ENCODE measurements around the gene C3orf22.
"Not testable (repeated sequence)": the region's sequence is repeated elsewhere in the genome, so short reads cannot be mapped to it uniquely, and the experiment has no call there.

Gene C3orf22

GRCh38 chr3:126536126-126536525 lies 22.6 kb downstream of the C3orf22 start:
- H3K27ac ChIP-seq (ENCODE audit: low read length, poor library complexity, severe bottlenecking) = no peak overlapping the region
- H3K4ac ChIP-seq (ENCODE audit: low read depth in 1 of 2, low read length in 2 of 2) = no peak overlapping the region
- H3K23ac ChIP-seq (ENCODE audit: low read length in 2 of 2) = no peak overlapping the region
- no peak overlapping the region for H2BK5ac ChIP-seq (ENCODE audit: low read depth, low read length, poor library complexity, severe bottlenecking)
- no peak overlapping the region for H3K4me3 ChIP-seq (ENCODE audit: insufficient read depth in 1 of 2, low read depth in 1 of 2, low read length in 2 of 2)
- H3K36me3 ChIP-seq (ENCODE audit: control insufficient read depth in 1 of 2, insufficient read depth in 2 of 2, low read depth in 1 of 2, low read length in 2 of 2) = no peaks in the 10 kb centered on the region
- no peak overlapping the region for H2BK15ac ChIP-seq (ENCODE audit: low read depth, poor library complexity, severe bottlenecking)
- H3K18ac ChIP-seq (ENCODE audit: low read depth in 1 of 2, low read length in 2 of 2) = no peak overlapping the region
- H2AK5ac ChIP-seq (ENCODE audit: low read length, severe bottlenecking) = no peak overlapping the region
- H3K4me1 ChIP-seq (ENCODE audit: control insufficient read depth, insufficient read depth, low read depth, low read length) = peaks cover 16% of the 10 kb centered on the region
- no peaks in the 10 kb centered on the region for H3K79me1 ChIP-seq (replicated peaks; ENCODE audit: low read length, poor library complexity, severe bottlenecking)
- no peaks in the 10 kb centered on the region for H3K9me3 ChIP-seq (ENCODE audit: control insufficient read depth, low read length)
- no peak overlapping the region for H2BK120ac ChIP-seq (ENCODE audit: low read depth, low read length)
- H4K91ac ChIP-seq (ENCODE audit: low read length) = no peak overlapping the region
- H2AFZ ChIP-seq (ENCODE audit: low read depth, low read length) = no peak overlapping the region
- no peak overlapping the region for H2BK12ac ChIP-seq (ENCODE audit: low read length in 2 of 2)
- no peak overlapping the region for H3K9ac ChIP-seq (ENCODE audit: low read length)
- 86% methylated on average over 3 of the region's 3 CpGs for WGBS
- H4K8ac ChIP-seq (ENCODE audit: low read length) = no peak overlapping the region
- no peak overlapping the region for H3K4me2 ChIP-seq (ENCODE audit: low read length, poor library complexity, severe bottlenecking)
- DNase-seq = no peak
- H3K14ac ChIP-seq (ENCODE audit: low read length in 2 of 2) = no peak overlapping the region
- H3K27me3 ChIP-seq (ENCODE audit: control insufficient read depth in 1 of 2, insufficient read depth in 1 of 2, low read length in 2 of 2) = peaks cover 23 to 81% of the 10 kb centered on the region in 2 experiments

- no peak overlapping the region for H3K23ac ChIP-seq (ENCODE audit: low read length in 2 of 2)
- no peak overlapping the region for H2AK5ac ChIP-seq (ENCODE audit: low read length, severe bottlenecking)
- no peak overlapping the region for H3K4me2 ChIP-seq (ENCODE audit: low read length, poor library complexity, severe bottlenecking)
These were observed 23.1 kb downstream of the C3orf22 start for GRCh38 chr3:126535636-126536035.

GRCh38 chr3:126534716-126535115 lies 24.0 kb downstream of the C3orf22 start:
- H3K36me3 ChIP-seq (ENCODE audit: control insufficient read depth in 1 of 2, insufficient read depth in 2 of 2, low read depth in 1 of 2, low read length in 2 of 2); H3K18ac ChIP-seq (ENCODE audit: low read depth in 1 of 2, low read length in 2 of 2); H2BK5ac ChIP-seq (ENCODE audit: low read depth, low read length, poor library complexity, severe bottlenecking); H2BK12ac ChIP-seq (ENCODE audit: low read length in 2 of 2); H2AFZ ChIP-seq (ENCODE audit: low read depth, low read length); H3K27ac ChIP-seq (ENCODE audit: low read length, poor library complexity, severe bottlenecking); H3K4me1 ChIP-seq (ENCODE audit: control insufficient read depth, insufficient read depth, low read depth, low read length); H3K23ac ChIP-seq (ENCODE audit: low read length in 2 of 2); H2AK5ac ChIP-seq (ENCODE audit: low read length, severe bottlenecking); H3K4ac ChIP-seq (ENCODE audit: low read depth in 1 of 2, low read length in 2 of 2); H4K8ac ChIP-seq (ENCODE audit: low read length); H2BK15ac ChIP-seq (ENCODE audit: low read depth, poor library complexity, severe bottlenecking); DNase-seq; H3K4me3 ChIP-seq (ENCODE audit: insufficient read depth in 1 of 2, low read depth in 1 of 2, low read length in 2 of 2); H3K79me1 ChIP-seq (replicated peaks; ENCODE audit: low read length, poor library complexity, severe bottlenecking); H3K9me3 ChIP-seq (ENCODE audit: control insufficient read depth, low read length); H3K4me2 ChIP-seq (ENCODE audit: low read length, poor library complexity, severe bottlenecking); H3K14ac ChIP-seq (ENCODE audit: low read length in 2 of 2); H2BK120ac ChIP-seq (ENCODE audit: low read depth, low read length); H3K9ac ChIP-seq (ENCODE audit: low read length); H4K91ac ChIP-seq (ENCODE audit: low read length): not testable (repeated sequence)
- peaks cover 23 to 86% of the 10 kb centered on the region in 2 experiments for H3K27me3 ChIP-seq (ENCODE audit: control insufficient read depth in 1 of 2, insufficient read depth in 1 of 2, low read length in 2 of 2)
- whole genome bisulfite sequencing = 93% methylated on average over 7 of the region's 7 CpGs

More at GRCh38 chr3:126535636-126536035, 23.1 kb downstream of the C3orf22 start:
- no peak overlapping the region for H2BK15ac ChIP-seq (ENCODE audit: low read depth, poor library complexity, severe bottlenecking)
- no peaks in the 10 kb centered on the region for H3K79me1 ChIP-seq (replicated peaks; ENCODE audit: low read length, poor library complexity, severe bottlenecking)
- no peaks in the 10 kb centered on the region for H3K36me3 ChIP-seq (ENCODE audit: control insufficient read depth in 1 of 2, insufficient read depth in 2 of 2, low read depth in 1 of 2, low read length in 2 of 2)
- no peaks in the 10 kb centered on the region for H3K9me3 ChIP-seq (ENCODE audit: control insufficient read depth, low read length)
- H3K14ac ChIP-seq (ENCODE audit: low read length in 2 of 2) = no peak overlapping the region
- H2AFZ ChIP-seq (ENCODE audit: low read depth, low read length) = no peak overlapping the region
- H4K91ac ChIP-seq (ENCODE audit: low read length) = no peak overlapping the region
- H3K27ac ChIP-seq (ENCODE audit: low read length, poor library complexity, severe bottlenecking) = no peak overlapping the region
- peaks cover 12% of the 10 kb centered on the region for H3K4me1 ChIP-seq (ENCODE audit: control insufficient read depth, insufficient read depth, low read depth, low read length)
- H3K4me3 ChIP-seq (ENCODE audit: insufficient read depth in 1 of 2, low read depth in 1 of 2, low read length in 2 of 2) = no peak overlapping the region
- no peak overlapping the region for H3K18ac ChIP-seq (ENCODE audit: low read depth in 1 of 2, low read length in 2 of 2)
- no peak overlapping the region for H2BK12ac ChIP-seq (ENCODE audit: low read length in 2 of 2)
- no peak overlapping the region for H2BK120ac ChIP-seq (ENCODE audit: low read depth, low read length)
- H3K4ac ChIP-seq (ENCODE audit: low read depth in 1 of 2, low read length in 2 of 2) = no peak overlapping the region
- H4K8ac ChIP-seq (ENCODE audit: low read length) = no peak overlapping the region
- H2BK5ac ChIP-seq (ENCODE audit: low read depth, low read length, poor library complexity, severe bottlenecking) = no peak overlapping the region
- DNase-seq = no peak
- H3K9ac ChIP-seq (ENCODE audit: low read length) = no peak overlapping the region
- peaks cover 23 to 83% of the 10 kb centered on the region in 2 experiments for H3K27me3 ChIP-seq (ENCODE audit: control insufficient read depth in 1 of 2, insufficient read depth in 1 of 2, low read length in 2 of 2)

- Histone ChIP-seq H3K4me3 (ENCODE audit: insufficient read depth in 1 of 2, low read depth in 1 of 2, low read length in 2 of 2) (no peak overlapping the region), H3K79me1 (replicated peaks; ENCODE audit: low read length, poor library complexity, severe bottlenecking) (no peaks in the 10 kb centered on the region), H2AK5ac (ENCODE audit: low read length, severe bottlenecking) (no peak overlapping the region), H2AFZ (ENCODE audit: low read depth, low read length) (no peak overlapping the region), H3K18ac (ENCODE audit: low read depth in 1 of 2, low read length in 2 of 2) (no peak overlapping the region), H3K27me3 (ENCODE audit: control insufficient read depth in 1 of 2, insufficient read depth in 1 of 2, low read length in 2 of 2) (peaks cover 23 to 81% of the 10 kb centered on the region in 2 experiments), H3K14ac (ENCODE audit: low read length in 2 of 2) (no peak overlapping the region), H3K4me2 (ENCODE audit: low read length, poor library complexity, severe bottlenecking) (no peak overlapping the region), H2BK120ac (ENCODE audit: low read depth, low read length) (no peak overlapping the region), H3K36me3 (ENCODE audit: control insufficient read depth in 1 of 2, insufficient read depth in 2 of 2, low read depth in 1 of 2, low read length in 2 of 2) (no peaks in the 10 kb centered on the region), H4K91ac (ENCODE audit: low read length) (no peak overlapping the region), H4K8ac (ENCODE audit: low read length) (no peak overlapping the region), H3K4me1 (ENCODE audit: control insufficient read depth, insufficient read depth, low read depth, low read length) (peaks cover 13% of the 10 kb centered on the region), H2BK15ac (ENCODE audit: low read depth, poor library complexity, severe bottlenecking) (no peak overlapping the region), H3K9me3 (ENCODE audit: control insufficient read depth, low read length) (no peaks in the 10 kb centered on the region), H3K27ac (ENCODE audit: low read length, poor library complexity, severe bottlenecking) (no peak overlapping the region), H3K23ac (ENCODE audit: low read length in 2 of 2) (no peak overlapping the region), H2BK12ac (ENCODE audit: low read length in 2 of 2) (no peak overlapping the region), H2BK5ac (ENCODE audit: low read depth, low read length, poor library complexity, severe bottlenecking) (no peak overlapping the region), H3K4ac (ENCODE audit: low read depth in 1 of 2, low read length in 2 of 2) (no peak overlapping the region), H3K9ac (ENCODE audit: low read length) (no peak overlapping the region)
- DNase-seq = no peak
These were observed 25.2 kb downstream of the C3orf22 start for GRCh38 chr3:126533506-126533905.
